OCI-LY1 (cell line): ENCODE results near the gene GMPPA.

Source experiments
- H2AFZ ChIP-seq: fragments of 200-600 bp; sonication (generic), shearing (Covaris generic); 2 replicates; pipeline ENCODE4 v1.6.0; 2014; ENCODE audit warnings: antibody characterized with exemption, mild to moderate bottlenecking, low read length
- H3F3A ChIP-seq: fragments of 200-600 bp; sonication (generic), shearing (Covaris generic); 2 replicates; pipeline ENCODE4 v1.6.0; 2014; ENCODE audit warnings: mild to moderate bottlenecking, antibody characterized with exemption, low read length, moderate library complexity; ENCODE audit not compliant: insufficient read depth
- H3K27ac ChIP-seq: fragments of 200-600 bp; sonication (generic); 2 replicates; pipeline ENCODE4 v1.5.1; 2014; ENCODE audit warnings: low read length, mixed run types, mild to moderate bottlenecking, low read depth; ENCODE audit not compliant: poor library complexity, severe bottlenecking
- H3K27me3 ChIP-seq: fragments of 200-600 bp; sonication (generic); 2 replicates; pipeline ENCODE4 v1.6.0; 2014; ENCODE audit warnings: antibody characterized with exemption, mild to moderate bottlenecking, low read length, moderate library complexity; ENCODE audit not compliant: insufficient read depth
- H3K36me3 ChIP-seq: fragments of 200-600 bp; sonication (generic); 2 replicates; pipeline ENCODE4 v1.6.1; 2014; ENCODE audit warnings: mild to moderate bottlenecking, antibody characterized with exemption, low read length, moderate library complexity, mixed read lengths; ENCODE audit not compliant: insufficient read depth
- H3K4me1 ChIP-seq: fragments of 200-600 bp; sonication (generic); 2 replicates; pipeline ENCODE4 v1.5.1; 2014; ENCODE audit warnings: mild to moderate bottlenecking, low read length, moderate library complexity; ENCODE audit not compliant: insufficient read depth, severe bottlenecking
- H3K4me2 ChIP-seq: fragments of 200-600 bp; sonication (generic), shearing (Covaris generic); 2 replicates; pipeline ENCODE4 v1.6.1; 2014; ENCODE audit warnings: low read length
- H3K4me3 ChIP-seq: fragments of 200-600 bp; sonication (generic); 2 replicates; pipeline ENCODE4 v1.5.1; 2014; ENCODE audit warnings: low read length, low read depth, mild to moderate bottlenecking, mixed read lengths; ENCODE audit not compliant: poor library complexity, severe bottlenecking
- H3K79me2 ChIP-seq: fragments of 200-600 bp; shearing (Covaris generic); 2 replicates; pipeline ENCODE4 v1.6.1; 2016; ENCODE audit warnings: mixed run types, low read length, mixed read lengths; ENCODE audit not compliant: insufficient read depth
- H3K9ac ChIP-seq: fragments of 200-600 bp; sonication (generic), shearing (Covaris generic); 2 replicates; pipeline ENCODE4 v1.6.1; 2014; ENCODE audit warnings: mild to moderate bottlenecking, low read length, mixed read lengths
- H3K9me2 ChIP-seq: fragments of 200-600 bp; sonication (generic), shearing (Covaris generic); 2 replicates; pipeline ENCODE4 v1.6.1; 2014; ENCODE audit warnings: low read depth, mild to moderate bottlenecking, low read length, mixed read lengths
- H3K9me3 ChIP-seq: fragments of 200-600 bp; shearing (Covaris generic); 2 replicates; pipeline ENCODE4 v1.6.1; 2014; ENCODE audit warnings: low read length, mixed read lengths
- H4K20me1 ChIP-seq: fragments of 200-600 bp; sonication (generic), shearing (Covaris generic); 2 replicates; pipeline ENCODE4 v1.6.0; 2016; ENCODE audit warnings: mild to moderate bottlenecking, low read length; ENCODE audit not compliant: insufficient read depth
- EZH2 ChIP-seq: fragments of 200-600 bp; sonication (generic), shearing (Covaris generic); IDR thresholded peaks from 2 replicates; pipeline ENCODE4 v1.8.0; 2017; ENCODE audit warnings: borderline replicate concordance, mixed run types, mild to moderate bottlenecking, antibody characterized with exemption, low read length, moderate library complexity, mixed read lengths
- TF ChIP-seq, protein P1 (sequence below): fragments of 200-600 bp; sonication (generic), shearing (Covaris generic); IDR thresholded peaks from 2 replicates; pipeline ENCODE4 v1.5.1; 2017; ENCODE audit warnings: mild to moderate bottlenecking, antibody characterized with exemption, low read length, moderate library complexity, mixed read lengths

The GMPPA gene

DNA sequence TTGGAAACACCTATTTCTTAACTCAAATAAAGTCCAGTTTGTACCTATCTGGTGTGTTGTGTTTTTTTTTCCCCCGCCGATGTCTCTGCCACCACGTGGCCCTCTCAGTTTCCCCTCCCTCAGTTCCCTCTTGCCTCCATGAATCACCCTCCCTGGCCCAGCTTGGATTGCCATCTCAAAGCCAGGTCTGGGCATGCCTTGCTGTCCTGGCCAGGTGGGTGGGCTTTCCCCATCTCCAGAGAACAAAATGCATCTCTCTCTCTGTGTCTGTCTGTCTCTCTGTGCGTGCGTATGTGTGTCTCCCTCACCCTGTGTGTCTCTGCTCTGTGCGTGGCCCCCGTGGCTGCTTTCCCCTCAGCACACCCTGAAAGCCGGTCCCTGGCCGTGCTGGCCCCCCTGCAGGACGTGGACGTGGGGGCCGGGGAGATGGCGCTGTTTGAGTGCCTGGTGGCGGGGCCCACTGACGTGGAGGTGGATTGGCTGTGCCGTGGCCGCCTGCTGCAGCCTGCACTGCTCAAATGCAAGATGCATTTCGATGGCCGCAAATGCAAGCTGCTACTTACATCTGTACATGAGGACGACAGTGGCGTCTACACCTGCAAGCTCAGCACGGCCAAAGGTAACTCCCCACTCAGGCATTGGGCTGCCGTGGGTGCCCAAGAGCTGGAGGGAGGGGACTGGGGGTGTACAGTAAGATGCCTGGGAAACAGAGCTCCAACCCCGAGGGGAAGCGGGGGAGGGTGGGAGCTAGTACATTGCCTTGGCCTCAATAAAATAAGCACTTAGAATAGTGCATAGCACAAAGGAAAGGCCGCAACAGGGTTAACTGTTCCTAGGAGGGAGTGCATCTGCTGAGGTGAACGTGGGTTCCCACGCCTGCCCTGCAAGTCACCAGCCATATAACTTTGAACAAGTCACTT, 31.6 kb upstream of the GMPPA start:
- TF ChIP-seq, protein P1, sequence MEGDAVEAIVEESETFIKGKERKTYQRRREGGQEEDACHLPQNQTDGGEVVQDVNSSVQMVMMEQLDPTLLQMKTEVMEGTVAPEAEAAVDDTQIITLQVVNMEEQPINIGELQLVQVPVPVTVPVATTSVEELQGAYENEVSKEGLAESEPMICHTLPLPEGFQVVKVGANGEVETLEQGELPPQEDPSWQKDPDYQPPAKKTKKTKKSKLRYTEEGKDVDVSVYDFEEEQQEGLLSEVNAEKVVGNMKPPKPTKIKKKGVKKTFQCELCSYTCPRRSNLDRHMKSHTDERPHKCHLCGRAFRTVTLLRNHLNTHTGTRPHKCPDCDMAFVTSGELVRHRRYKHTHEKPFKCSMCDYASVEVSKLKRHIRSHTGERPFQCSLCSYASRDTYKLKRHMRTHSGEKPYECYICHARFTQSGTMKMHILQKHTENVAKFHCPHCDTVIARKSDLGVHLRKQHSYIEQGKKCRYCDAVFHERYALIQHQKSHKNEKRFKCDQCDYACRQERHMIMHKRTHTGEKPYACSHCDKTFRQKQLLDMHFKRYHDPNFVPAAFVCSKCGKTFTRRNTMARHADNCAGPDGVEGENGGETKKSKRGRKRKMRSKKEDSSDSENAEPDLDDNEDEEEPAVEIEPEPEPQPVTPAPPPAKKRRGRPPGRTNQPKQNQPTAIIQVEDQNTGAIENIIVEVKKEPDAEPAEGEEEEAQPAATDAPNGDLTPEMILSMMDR = no peak
- no peak for TF ChIP-seq EZH2
- Histone ChIP-seq H3K27me3 (no peaks in the 10 kb centered on the region; the same call in none of the 2 replicates), H2AFZ (no peak overlapping the region), H3K4me2 (no peak overlapping the region), H4K20me1 (no peaks in the 10 kb centered on the region), H3K27ac (no peak overlapping the region), H3K4me3 (no peak overlapping the region), H3K36me3 (no peaks in the 10 kb centered on the region), H3K4me1 (no peaks in the 10 kb centered on the region), H3K9me3 (no peaks in the 10 kb centered on the region), H3K9ac (no peak overlapping the region), H3F3A (no peaks in the 10 kb centered on the region), H3K9me2 (no peaks in the 10 kb centered on the region), H3K79me2 (no peaks in the 10 kb centered on the region)

DNA sequence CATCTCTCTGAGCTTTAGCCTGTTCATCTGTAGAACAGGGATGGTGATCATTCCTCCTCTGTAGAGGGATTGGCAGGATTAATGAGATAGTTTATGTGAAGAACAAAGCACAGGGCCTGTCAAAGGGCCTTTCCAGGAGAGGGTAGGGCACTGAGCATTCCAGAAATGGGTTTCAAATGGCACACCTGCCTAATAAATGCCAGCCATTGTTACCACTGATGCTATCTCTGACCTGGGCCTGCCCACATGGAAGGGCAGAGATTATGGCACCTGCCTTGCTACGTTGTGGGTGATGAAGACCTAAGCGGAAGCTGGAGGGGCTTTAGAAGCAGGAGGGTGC, 31.0 kb upstream of the GMPPA start:
- Histone ChIP-seq H3K9me3 (no peaks in the 10 kb centered on the region), H4K20me1 (no peaks in the 10 kb centered on the region), H3K9ac (no peak overlapping the region), H3K4me1 (no peaks in the 10 kb centered on the region), H3F3A (no peaks in the 10 kb centered on the region), H3K27me3 (no peaks in the 10 kb centered on the region; the same call in none of the 2 replicates), H3K27ac (no peak overlapping the region), H3K36me3 (no peaks in the 10 kb centered on the region), H3K4me3 (no peak overlapping the region), H2AFZ (no peak overlapping the region), H3K9me2 (no peaks in the 10 kb centered on the region), H3K4me2 (no peak overlapping the region), H3K79me2 (no peaks in the 10 kb centered on the region)
- TF ChIP-seq, protein P1 = no peak
- no peak for TF ChIP-seq EZH2

DNA sequence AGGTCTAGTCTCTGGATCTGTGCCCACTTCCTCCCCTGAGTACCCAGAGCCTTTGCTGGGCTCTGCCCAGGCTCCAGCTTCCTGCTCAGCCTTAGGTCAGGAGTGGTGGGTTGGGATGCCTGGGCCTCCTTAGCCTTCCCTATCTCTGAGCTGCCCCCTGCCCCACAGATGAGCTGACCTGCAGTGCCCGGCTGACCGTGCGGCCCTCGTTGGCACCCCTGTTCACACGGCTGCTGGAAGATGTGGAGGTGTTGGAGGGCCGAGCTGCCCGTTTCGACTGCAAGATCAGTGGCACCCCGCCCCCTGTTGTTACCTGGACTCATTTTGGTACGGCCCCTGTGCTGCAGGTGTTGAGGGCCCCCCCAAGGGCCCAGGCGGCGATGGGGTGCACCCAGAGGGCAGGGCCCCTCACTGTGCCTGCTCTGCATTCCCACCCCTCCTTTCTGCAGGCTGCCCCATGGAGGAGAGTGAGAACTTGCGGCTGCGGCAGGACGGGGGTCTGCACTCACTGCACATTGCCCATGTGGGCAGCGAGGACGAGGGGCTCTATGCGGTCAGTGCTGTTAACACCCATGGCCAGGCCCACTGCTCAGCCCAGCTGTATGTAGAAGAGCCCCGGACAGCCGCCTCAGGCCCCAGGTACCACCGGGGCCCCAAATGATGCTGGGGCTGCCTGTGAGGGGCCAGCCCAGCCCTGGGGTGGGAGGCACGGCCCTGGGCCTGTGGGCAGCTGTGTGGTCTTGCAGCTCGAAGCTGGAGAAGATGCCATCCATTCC, 30.1 kb upstream of the GMPPA start:
- Histone ChIP-seq H2AFZ (no peak overlapping the region), H3K9me3 (no peaks in the 10 kb centered on the region), H3K9me2 (no peaks in the 10 kb centered on the region), H3K4me3 (no peak overlapping the region), H3K27me3 (no peaks in the 10 kb centered on the region; the same call in none of the 2 replicates), H3K9ac (no peak overlapping the region), H3F3A (no peaks in the 10 kb centered on the region), H3K79me2 (no peaks in the 10 kb centered on the region), H3K4me1 (no peaks in the 10 kb centered on the region), H3K4me2 (no peak overlapping the region), H3K36me3 (no peaks in the 10 kb centered on the region), H4K20me1 (no peaks in the 10 kb centered on the region), H3K27ac (no peak overlapping the region)
- TF ChIP-seq, protein P1 = no peak
- TF ChIP-seq EZH2 = no peak
